BJ (cell line): ENCODE measurements around the gene HM13. TPM values are rescaled to one million over a fixed set of nuclear protein-coding genes. Genes with fewer than 3 reads are reported as not detected.

ENCODE experiments used
- CTCF ChIA-PET: fragments of 350-600 bp; formaldehyde crosslinking; extraction: SDS; loops from one replicate; lab custom pipeline; 2021; ENCODE audit warnings: antibody characterized with exemption, inconsistent platforms; lab: Yijun Ruan, JAX
- POLR2A ChIA-PET: fragments of 300-600 bp; sonication (Branson Sonifier 250); formaldehyde crosslinking; extraction: SDS; loops from one replicate; lab custom pipeline; 2021; ENCODE audit warnings: antibody characterized with exemption; lab: Charles Lee
- DNase-seq: peaks from one replicate; pipeline ENCODE4 v3.0.0-alpha.2; 2011; ENCODE audit warnings: low read depth
- H3K27me3 ChIP-seq: 2 replicates; pipeline ENCODE4 v1.6.0; 2011; ENCODE audit warnings: low read length; ENCODE audit not compliant: control insufficient read depth, insufficient read depth
- H3K36me3 ChIP-seq: 2 replicates; pipeline ENCODE4 v1.5.1; 2011; ENCODE audit warnings: low read length; ENCODE audit not compliant: control insufficient read depth, insufficient read depth
- H3K4me3 ChIP-seq: 2 replicates; pipeline ENCODE4 v1.5.1; 2011; ENCODE audit warnings: low read depth, mild to moderate bottlenecking, control low read depth, low read length
- polyA plus RNA-seq: library from polyadenylated mRNA; depleted of rRNA; stranded (reverse); fragments of >200 nt; gene quantifications from 2 replicates; pipeline ENCODE4 v1.2.3, GENCODE V29; 2011
- TF ChIP-seq, protein P1 (sequence below): IDR thresholded peaks from 2 replicates; pipeline ENCODE4 v1.5.1; 2011; ENCODE audit warnings: low read depth, mild to moderate bottlenecking, control low read depth, inconsistent platforms, low read length, moderate library complexity; ENCODE audit not compliant: insufficient read depth

The HM13 gene
- polyA plus RNA-seq, 1 experiment = 324 TPM

DNA sequence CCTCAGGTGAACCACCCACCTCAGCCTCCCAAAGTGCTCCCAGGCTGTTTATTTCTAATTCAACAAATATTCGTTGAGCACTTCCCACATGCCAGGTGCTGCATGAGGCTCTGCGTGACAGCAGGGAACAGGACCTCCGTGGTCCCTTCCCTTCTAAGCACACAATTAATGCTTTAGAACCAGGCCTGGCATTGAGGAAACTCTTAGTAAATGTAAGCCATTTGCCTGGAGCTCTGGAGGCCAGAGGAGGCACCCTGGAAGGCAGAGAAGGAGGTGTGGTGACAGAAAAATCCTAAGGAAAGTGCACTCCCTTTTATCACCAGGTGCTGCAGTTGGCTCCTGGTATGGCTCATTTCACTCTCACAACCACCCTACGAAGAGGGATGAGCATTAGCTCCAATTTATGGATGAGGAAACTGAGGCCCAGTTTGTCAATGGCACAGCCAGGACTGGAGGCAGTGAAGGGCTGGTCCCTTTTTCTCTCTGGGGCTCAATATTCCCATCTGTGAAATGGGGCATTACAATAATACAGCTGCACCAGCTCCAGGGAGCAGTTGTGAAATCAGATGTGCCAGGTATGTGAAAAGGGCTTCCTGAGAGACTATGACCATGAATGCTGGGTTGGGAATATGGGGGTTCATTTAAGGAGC is 82.7 kb downstream of the HM13 start:
- ChIA-PET CTCF (interaction anchor here (0.6 to 4.3 kb wide), 6 partner anchors 9 to 1879 kb away, joined by 3 to 23 read pairs (median 7); no protein-coding TSS in a partner anchor), POLR2A (interaction anchor here (0.6 kb wide), 1 partner anchor 50 kb away, joined by 3 read pairs; a partner anchor contains a TSS)
- Histone ChIP-seq H3K27me3 (no peaks in the 10 kb centered on the region), H3K4me3 (no peak overlapping the region), H3K36me3 (no peaks in the 10 kb centered on the region)
- no peak for DNase-seq
- TF ChIP-seq, protein P1, sequence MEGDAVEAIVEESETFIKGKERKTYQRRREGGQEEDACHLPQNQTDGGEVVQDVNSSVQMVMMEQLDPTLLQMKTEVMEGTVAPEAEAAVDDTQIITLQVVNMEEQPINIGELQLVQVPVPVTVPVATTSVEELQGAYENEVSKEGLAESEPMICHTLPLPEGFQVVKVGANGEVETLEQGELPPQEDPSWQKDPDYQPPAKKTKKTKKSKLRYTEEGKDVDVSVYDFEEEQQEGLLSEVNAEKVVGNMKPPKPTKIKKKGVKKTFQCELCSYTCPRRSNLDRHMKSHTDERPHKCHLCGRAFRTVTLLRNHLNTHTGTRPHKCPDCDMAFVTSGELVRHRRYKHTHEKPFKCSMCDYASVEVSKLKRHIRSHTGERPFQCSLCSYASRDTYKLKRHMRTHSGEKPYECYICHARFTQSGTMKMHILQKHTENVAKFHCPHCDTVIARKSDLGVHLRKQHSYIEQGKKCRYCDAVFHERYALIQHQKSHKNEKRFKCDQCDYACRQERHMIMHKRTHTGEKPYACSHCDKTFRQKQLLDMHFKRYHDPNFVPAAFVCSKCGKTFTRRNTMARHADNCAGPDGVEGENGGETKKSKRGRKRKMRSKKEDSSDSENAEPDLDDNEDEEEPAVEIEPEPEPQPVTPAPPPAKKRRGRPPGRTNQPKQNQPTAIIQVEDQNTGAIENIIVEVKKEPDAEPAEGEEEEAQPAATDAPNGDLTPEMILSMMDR = no peak

DNA sequence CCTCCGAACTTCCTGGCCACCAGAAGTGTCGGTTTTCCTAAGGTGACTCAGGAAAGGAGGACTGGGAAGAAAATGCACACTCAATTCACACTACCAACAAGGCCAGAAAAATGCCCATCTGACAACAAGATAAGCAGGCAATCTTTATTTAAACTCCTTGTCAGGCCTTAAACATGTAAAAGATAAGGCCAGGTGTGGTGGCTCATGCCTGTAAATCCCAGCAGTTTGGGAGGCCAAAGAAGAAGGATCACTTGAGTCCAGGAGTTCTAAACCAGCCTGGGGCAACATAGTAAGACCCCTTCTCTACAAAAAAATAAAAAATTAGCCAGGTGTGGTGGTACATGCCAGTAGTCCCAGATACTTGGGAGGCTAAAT is 83.2 kb downstream of the HM13 start:
- CTCF ChIA-PET = interaction anchor here (0.6 to 4.3 kb wide), 4 partner anchors 15 to 1879 kb away, joined by 3 to 23 read pairs (median 10); no protein-coding TSS in a partner anchor
- Histone ChIP-seq H3K4me3 (no peak overlapping the region), H3K27me3 (no peaks in the 10 kb centered on the region), H3K36me3 (no peaks in the 10 kb centered on the region)
- TF ChIP-seq, protein P1 = no peak
- no peak for DNase-seq
- POLR2A ChIA-PET = interaction anchor here (0.5 kb wide), 1 partner anchor 51 kb away, joined by 4 read pairs; no protein-coding TSS in a partner anchor

DNA sequence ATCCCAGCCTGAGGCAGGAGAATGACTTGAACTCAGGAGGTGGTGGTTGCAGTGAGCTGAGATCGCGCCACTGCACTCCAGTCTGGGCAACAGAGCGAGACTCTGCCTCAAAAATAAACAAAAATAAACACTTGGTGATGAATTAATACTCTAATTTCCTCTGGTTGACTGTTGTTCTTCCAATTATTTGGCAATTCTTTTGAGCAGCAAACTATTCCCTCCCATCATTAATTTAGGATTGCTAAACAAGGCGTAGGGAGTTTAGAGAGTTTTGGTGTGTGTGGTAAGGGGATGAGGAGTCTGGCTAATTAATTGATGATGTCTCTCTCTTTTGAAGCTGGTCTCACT is 88.2 kb downstream of the HM13 start:
- CTCF ChIA-PET = interaction anchor here (0.9 to 20.1 kb wide), 5 partner anchors 10 to 121 kb away, joined by 3 to 667 read pairs (median 22); no protein-coding TSS in a partner anchor
- DNase-seq = no peak

DNA sequence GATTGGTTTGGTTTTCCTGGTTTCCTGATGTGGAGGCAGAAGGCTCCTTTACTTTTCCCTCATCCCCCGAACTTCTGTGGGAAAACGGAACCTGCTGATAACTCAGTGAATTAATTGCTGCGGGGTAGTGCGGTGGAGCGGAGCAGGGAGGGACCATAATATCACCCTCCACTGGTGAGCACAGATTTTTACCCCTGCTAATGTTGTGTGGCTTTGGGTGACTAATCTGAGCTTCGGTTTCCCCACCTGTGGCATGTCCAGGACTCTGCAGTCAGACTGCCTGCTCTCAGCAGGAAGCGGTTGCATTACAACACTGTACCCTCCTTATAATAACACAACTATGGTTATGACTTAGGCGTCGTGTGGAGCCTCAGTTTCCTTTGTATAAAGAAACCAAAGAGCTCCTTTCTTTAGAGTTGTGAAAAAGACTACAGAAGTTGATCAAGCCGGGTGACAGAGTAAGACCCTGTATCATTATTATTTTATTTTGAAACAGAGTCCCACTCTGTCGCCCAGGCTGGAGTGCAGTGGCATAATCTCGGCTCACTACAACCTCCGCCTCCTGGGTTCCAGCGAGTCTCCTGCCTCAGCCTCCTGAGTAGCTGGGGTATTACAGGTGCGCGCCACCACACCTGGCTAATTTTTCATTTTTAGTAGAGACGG is 88.7 kb downstream of the HM13 start:
- Histone ChIP-seq H3K27me3 (no peaks in the 10 kb centered on the region), H3K4me3 (no peak overlapping the region), H3K36me3 (no peaks in the 10 kb centered on the region)
- POLR2A ChIA-PET = no interaction called here
- TF ChIP-seq, protein P1 = 0 out of 2 replicates have a peak, but pooled peaks have one; percentile 15
- DNase-seq = no peak
- CTCF ChIA-PET = interaction anchor here (0.9 to 20.1 kb wide), 5 partner anchors 10 to 121 kb away, joined by 3 to 667 read pairs (median 22); no protein-coding TSS in a partner anchor

More for the DNA sequence above, 88.2 kb downstream of the HM13 start:
- Histone ChIP-seq H3K4me3 (no peak overlapping the region), H3K27me3 (no peaks in the 10 kb centered on the region), H3K36me3 (no peaks in the 10 kb centered on the region)
- TF ChIP-seq, protein P1 = no peak
- POLR2A ChIA-PET = no interaction called here
